ENCODE data around the gene FABP1.

The FABP1 gene

DNA sequence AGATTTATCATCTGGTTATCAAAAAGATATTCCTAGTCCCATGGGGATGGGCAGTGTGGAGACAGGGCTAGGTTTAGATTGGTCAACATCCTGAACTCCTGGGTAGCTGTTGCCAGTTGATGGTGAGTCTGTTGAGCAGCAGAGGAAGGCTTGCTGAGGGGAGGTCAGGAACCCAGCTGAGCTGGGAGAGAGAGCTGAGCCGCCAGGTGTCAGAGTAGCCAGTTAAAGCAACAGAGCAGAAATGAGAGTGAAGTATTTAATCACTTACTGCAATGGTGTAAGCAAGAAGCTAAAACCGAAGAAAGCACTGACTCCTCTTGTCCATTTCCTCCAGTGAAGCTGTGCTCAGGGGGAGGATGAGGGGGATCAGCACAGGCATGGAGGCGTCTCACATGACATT is 30.7 kb downstream of the FABP1 start:
- no peak overlapping the region for H3K27ac Mint-ChIP-seq (ENCODE audit: low read depth)
- no peaks in the 10 kb centered on the region for H3K4me1 Mint-ChIP-seq

GRCh38 chr2:88096708-88097107 is 31.2 kb downstream of the FABP1 start:
- Mint-ChIP-seq H3K4me1 (no peaks in the 10 kb centered on the region), H3K36me3 (ENCODE audit: insufficient read depth) (no peaks in the 10 kb centered on the region), H3K27ac (ENCODE audit: low read depth) (no peak overlapping the region), H3K27me3 (peaks cover 21% of the 10 kb centered on the region), H3K9me3 (no peaks in the 10 kb centered on the region), H3K4me3 (no peak overlapping the region)
- ATAC-seq (replicated peaks; ENCODE audit: extremely low read depth, poor library complexity, severe bottlenecking) (no peak), DNase-seq (ENCODE audit: low spot score in 2 of 2) (no peak)

More for the DNA sequence above, 30.7 kb downstream of the FABP1 start:
- ATAC-seq (replicated peaks; ENCODE audit: extremely low read depth, poor library complexity, severe bottlenecking) (no peak), DNase-seq (ENCODE audit: low spot score in 2 of 2) (no peak)
- Mint-ChIP-seq H3K9me3 (no peaks in the 10 kb centered on the region), H3K4me3 (no peak overlapping the region), H3K27me3 (peaks cover 23% of the 10 kb centered on the region), H3K36me3 (ENCODE audit: insufficient read depth) (no peaks in the 10 kb centered on the region)

GRCh38 chr2:88095022-88095421 is 32.8 kb downstream of the FABP1 start:
- ATAC-seq (replicated peaks; ENCODE audit: extremely low read depth, poor library complexity, severe bottlenecking), result no peak
- Mint-ChIP-seq H3K36me3 (ENCODE audit: insufficient read depth) (no peaks in the 10 kb centered on the region), H3K27ac (ENCODE audit: low read depth) (no peak overlapping the region), H3K27me3 (peaks cover 15% of the 10 kb centered on the region), H3K4me3 (no peak overlapping the region), H3K9me3 (no peaks in the 10 kb centered on the region), H3K4me1 (no peaks in the 10 kb centered on the region)
- no peak for DNase-seq (ENCODE audit: low spot score in 2 of 2)

GRCh38 chr2:88092773-88093172 is 35.1 kb downstream of the FABP1 start:
- no peaks in the 10 kb centered on the region for H3K4me1 Mint-ChIP-seq

GRCh38 chr2:88091943-88092342 is 35.9 kb downstream of the FABP1 start:
- no peak overlapping the region for H3K4me3 Mint-ChIP-seq
- no peaks in the 10 kb centered on the region for H3K4me1 Mint-ChIP-seq
- H3K36me3 Mint-ChIP-seq (ENCODE audit: insufficient read depth), result no peaks in the 10 kb centered on the region
- peaks cover 6% of the 10 kb centered on the region for H3K27me3 Mint-ChIP-seq
- no peaks in the 10 kb centered on the region for H3K9me3 Mint-ChIP-seq
- ATAC-seq (replicated peaks; ENCODE audit: extremely low read depth, poor library complexity, severe bottlenecking) (no peak), DNase-seq (ENCODE audit: low spot score in 2 of 2) (no peak)
- H3K27ac Mint-ChIP-seq (ENCODE audit: low read depth), result no peak overlapping the region

More at GRCh38 chr2:88092773-88093172, 35.1 kb downstream of the FABP1 start:
- Mint-ChIP-seq H3K9me3 (no peaks in the 10 kb centered on the region), H3K27ac (ENCODE audit: low read depth) (no peak overlapping the region), H3K36me3 (ENCODE audit: insufficient read depth) (no peaks in the 10 kb centered on the region), H3K27me3 (peaks cover 11% of the 10 kb centered on the region), H3K4me3 (no peak overlapping the region)
- DNase-seq (ENCODE audit: low spot score in 2 of 2) (no peak), ATAC-seq (replicated peaks; ENCODE audit: extremely low read depth, poor library complexity, severe bottlenecking) (no peak)

- H3K4me3 Mint-ChIP-seq, result no peak overlapping the region
- no peak for DNase-seq (ENCODE audit: low spot score in 2 of 2)
These were observed 37.2 kb downstream of the FABP1 start for GRCh38 chr2:88090446-88091283.

GRCh38 chr2:88088999-88089398 is 38.9 kb downstream of the FABP1 start:
- no peak for ATAC-seq (replicated peaks; ENCODE audit: extremely low read depth, poor library complexity, severe bottlenecking)
- Mint-ChIP-seq H3K4me3 (no peak overlapping the region), H3K4me1 (no peaks in the 10 kb centered on the region), H3K27ac (ENCODE audit: low read depth) (no peak overlapping the region), H3K27me3 (no peaks in the 10 kb centered on the region), H3K36me3 (ENCODE audit: insufficient read depth) (no peaks in the 10 kb centered on the region), H3K9me3 (no peaks in the 10 kb centered on the region)
- DNase-seq (ENCODE audit: low spot score in 2 of 2), result no peak

More at GRCh38 chr2:88090446-88091283, 37.2 kb downstream of the FABP1 start:
- H3K27ac Mint-ChIP-seq (ENCODE audit: low read depth), result no peak overlapping the region
- no peaks in the 10 kb centered on the region for H3K4me1 Mint-ChIP-seq
- H3K27me3 Mint-ChIP-seq, result no peaks in the 10 kb centered on the region
- no peaks in the 10 kb centered on the region for H3K36me3 Mint-ChIP-seq (ENCODE audit: insufficient read depth)
- ATAC-seq (replicated peaks; ENCODE audit: extremely low read depth, poor library complexity, severe bottlenecking), result no peak
- H3K9me3 Mint-ChIP-seq, result no peaks in the 10 kb centered on the region

- H3K27me3 Mint-ChIP-seq, result peaks cover 9% of the 10 kb centered on the region
- no peak for ATAC-seq (replicated peaks; ENCODE audit: extremely low read depth, poor library complexity, severe bottlenecking)
- DNase-seq (ENCODE audit: low spot score in 2 of 2), result no peak
- H3K36me3 Mint-ChIP-seq (ENCODE audit: insufficient read depth), result no peaks in the 10 kb centered on the region
- no peak overlapping the region for H3K27ac Mint-ChIP-seq (ENCODE audit: low read depth)
- H3K4me1 Mint-ChIP-seq, result no peaks in the 10 kb centered on the region
- no peaks in the 10 kb centered on the region for H3K9me3 Mint-ChIP-seq
- no peak overlapping the region for H3K4me3 Mint-ChIP-seq
These were observed 40.1 kb downstream of the FABP1 start for GRCh38 chr2:88087763-88088162.

- Mint-ChIP-seq H3K9me3 (no peaks in the 10 kb centered on the region), H3K4me1 (no peaks in the 10 kb centered on the region), H3K4me3 (no peak overlapping the region), H3K27me3 (peaks cover 15% of the 10 kb centered on the region), H3K27ac (ENCODE audit: low read depth) (no peak overlapping the region), H3K36me3 (ENCODE audit: insufficient read depth) (no peaks in the 10 kb centered on the region)
- DNase-seq (ENCODE audit: low spot score in 2 of 2) (no peak), ATAC-seq (replicated peaks; ENCODE audit: extremely low read depth, poor library complexity, severe bottlenecking) (no peak)
These were observed 40.8 kb downstream of the FABP1 start for GRCh38 chr2:88087073-88087472.

- H3K27me3 Mint-ChIP-seq, result peaks cover 21% of the 10 kb centered on the region
- H3K36me3 Mint-ChIP-seq (ENCODE audit: insufficient read depth), result no peaks in the 10 kb centered on the region
- no peak overlapping the region for H3K4me3 Mint-ChIP-seq
- ATAC-seq (replicated peaks; ENCODE audit: extremely low read depth, poor library complexity, severe bottlenecking), result no peak
- no peaks in the 10 kb centered on the region for H3K4me1 Mint-ChIP-seq
- H3K9me3 Mint-ChIP-seq, result no peaks in the 10 kb centered on the region
- DNase-seq (ENCODE audit: low spot score in 2 of 2), result no peak
- no peak overlapping the region for H3K27ac Mint-ChIP-seq (ENCODE audit: low read depth)
These were observed 41.5 kb downstream of the FABP1 start for GRCh38 chr2:88086401-88086800.

DNA sequence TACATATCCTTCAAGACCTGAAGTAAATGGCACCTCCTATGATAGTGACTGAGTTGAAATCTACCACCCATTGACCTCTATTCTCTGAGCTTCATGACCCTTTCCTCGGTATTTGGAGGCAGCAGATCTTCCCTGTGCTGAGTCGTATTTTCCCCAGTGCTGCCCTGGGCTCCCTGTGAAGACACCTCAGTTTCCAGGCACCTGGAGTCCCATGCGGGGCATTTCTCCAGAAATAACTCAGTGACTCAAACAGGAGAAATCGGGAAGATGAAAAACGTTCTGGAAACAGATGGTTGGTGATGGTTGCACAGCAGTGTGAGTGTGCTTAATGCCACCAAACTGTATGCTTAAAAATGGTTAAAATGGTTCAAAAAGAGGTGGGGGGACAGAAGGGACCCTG is 42.3 kb downstream of the FABP1 start:
- H3K9me3 Mint-ChIP-seq, result no peaks in the 10 kb centered on the region
- no peak for ATAC-seq (replicated peaks; ENCODE audit: extremely low read depth, poor library complexity, severe bottlenecking)
- H3K27ac Mint-ChIP-seq (ENCODE audit: low read depth), result no peak overlapping the region
- no peaks in the 10 kb centered on the region for H3K36me3 Mint-ChIP-seq (ENCODE audit: insufficient read depth)
- H3K4me1 Mint-ChIP-seq, result no peaks in the 10 kb centered on the region
- no peak for DNase-seq (ENCODE audit: low spot score in 2 of 2)
- no peak overlapping the region for H3K4me3 Mint-ChIP-seq
- H3K27me3 Mint-ChIP-seq, result peaks cover 25% of the 10 kb centered on the region

DNA sequence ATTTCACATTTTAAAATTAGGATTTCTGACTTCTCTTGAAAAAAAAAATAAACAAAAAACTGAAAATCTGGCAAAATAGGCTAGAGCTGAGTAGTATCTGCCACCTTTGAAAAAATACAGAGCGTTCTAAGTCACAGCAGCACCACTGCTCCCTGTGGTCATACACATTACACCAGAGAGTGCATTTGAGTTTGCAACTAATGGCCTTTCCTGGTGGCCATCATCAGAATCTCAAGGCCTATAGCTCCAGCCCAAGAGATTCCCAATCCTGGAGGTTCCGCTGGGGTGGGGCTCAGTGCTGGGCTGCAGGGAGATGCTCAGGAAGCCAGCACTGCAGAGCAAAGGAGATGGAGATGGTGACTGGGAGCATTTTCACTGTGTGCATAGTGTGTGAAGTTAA is 42.8 kb downstream of the FABP1 start:
- Mint-ChIP-seq H3K4me3 (no peak overlapping the region), H3K27me3 (peaks cover 30% of the 10 kb centered on the region), H3K36me3 (ENCODE audit: insufficient read depth) (no peaks in the 10 kb centered on the region), H3K9me3 (no peaks in the 10 kb centered on the region), H3K4me1 (no peaks in the 10 kb centered on the region), H3K27ac (ENCODE audit: low read depth) (no peak overlapping the region)
- no peak for ATAC-seq (replicated peaks; ENCODE audit: extremely low read depth, poor library complexity, severe bottlenecking)
- DNase-seq (ENCODE audit: low spot score in 2 of 2), result no peak

GRCh38 chr2:88082781-88083180 is 45.1 kb downstream of the FABP1 start:
- H3K4me3 Mint-ChIP-seq, result no peak overlapping the region
- no peak for DNase-seq (ENCODE audit: low spot score in 2 of 2)
- no peaks in the 10 kb centered on the region for H3K4me1 Mint-ChIP-seq
- no peaks in the 10 kb centered on the region for H3K9me3 Mint-ChIP-seq
- no peaks in the 10 kb centered on the region for H3K36me3 Mint-ChIP-seq (ENCODE audit: insufficient read depth)
- no peak for ATAC-seq (replicated peaks; ENCODE audit: extremely low read depth, poor library complexity, severe bottlenecking)
- H3K27ac Mint-ChIP-seq (ENCODE audit: low read depth), result no peak overlapping the region
- H3K27me3 Mint-ChIP-seq, result peaks cover 32% of the 10 kb centered on the region

Measured in central memory CD8-positive, alpha-beta T cell (primary cell).